GM15510 (cell line): Measurements from ENCODE around the gene GPR17.

Experiments
- POLR2A ChIP-seq: IDR thresholded peaks from 3 replicates; pipeline ENCODE4 v1.6.1; 2011; ENCODE audit warnings: borderline replicate concordance; ENCODE audit not compliant: insufficient read length; ENCODE audit errors: extremely low read depth

GPR17 gene

DNA sequence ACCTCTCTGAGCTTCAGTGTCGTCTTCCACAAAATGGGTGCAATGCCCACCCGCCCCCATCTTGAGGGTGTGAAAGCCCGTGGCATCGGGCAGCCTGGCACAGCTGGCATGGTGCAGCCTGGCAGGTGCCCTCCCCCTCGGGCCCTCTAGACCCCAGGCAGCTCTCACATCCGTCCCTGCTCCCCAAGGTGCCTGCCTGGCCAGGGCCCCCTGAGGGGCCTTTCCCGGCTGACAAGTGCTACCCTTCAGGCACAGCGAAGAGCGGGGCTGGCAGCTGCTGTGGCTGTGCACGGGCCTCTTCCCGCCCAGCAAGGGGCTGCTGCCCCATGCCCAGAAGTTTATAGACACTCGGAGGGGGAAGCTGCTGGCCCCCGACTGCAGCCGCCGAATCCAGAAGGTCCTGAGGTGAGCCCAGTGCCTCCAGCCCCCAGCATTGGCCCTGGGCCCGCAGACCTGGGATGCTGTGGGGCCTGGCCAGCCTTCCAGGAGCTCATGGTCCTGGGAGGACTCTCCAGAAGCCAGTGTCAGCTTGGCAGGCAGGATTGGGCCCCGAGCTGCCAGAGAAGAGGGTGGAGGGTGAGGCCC, 13.9 kb upstream of the GPR17 start:
- no peak for TF ChIP-seq POLR2A

- TF ChIP-seq POLR2A = no peak
Measured at GRCh38 chr2:127632592-127633489, 13.1 kb upstream of the GPR17 start.

DNA sequence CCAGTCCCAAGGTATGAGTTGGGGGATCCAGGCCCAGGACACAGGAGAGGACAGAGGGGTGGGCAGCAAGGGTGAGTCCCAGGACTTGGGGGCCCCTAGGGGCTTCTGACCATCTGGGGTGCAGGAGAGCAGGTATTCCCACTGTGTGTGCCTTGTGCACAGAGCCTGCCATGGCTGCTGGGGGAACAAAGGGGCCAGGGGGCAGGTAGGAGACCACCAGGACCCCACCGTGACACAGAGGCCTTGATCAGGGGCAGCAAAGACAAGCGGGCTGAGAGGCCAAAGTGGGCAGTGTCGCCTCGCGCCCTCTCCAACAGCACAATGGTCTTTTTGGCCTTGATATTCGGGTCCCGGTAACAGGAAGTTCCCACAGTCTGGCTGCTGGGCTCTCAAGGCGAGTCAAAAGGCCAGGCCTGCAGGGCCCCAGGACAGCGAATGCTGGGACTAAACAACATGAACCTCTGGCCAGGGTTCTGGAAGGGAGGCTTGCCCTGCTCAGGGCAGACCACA, 12.3 kb upstream of the GPR17 start:
- TF ChIP-seq POLR2A = no peak

- TF ChIP-seq POLR2A = no peak
Measured at GRCh38 chr2:127634066-127634617, 11.8 kb upstream of the GPR17 start.

DNA sequence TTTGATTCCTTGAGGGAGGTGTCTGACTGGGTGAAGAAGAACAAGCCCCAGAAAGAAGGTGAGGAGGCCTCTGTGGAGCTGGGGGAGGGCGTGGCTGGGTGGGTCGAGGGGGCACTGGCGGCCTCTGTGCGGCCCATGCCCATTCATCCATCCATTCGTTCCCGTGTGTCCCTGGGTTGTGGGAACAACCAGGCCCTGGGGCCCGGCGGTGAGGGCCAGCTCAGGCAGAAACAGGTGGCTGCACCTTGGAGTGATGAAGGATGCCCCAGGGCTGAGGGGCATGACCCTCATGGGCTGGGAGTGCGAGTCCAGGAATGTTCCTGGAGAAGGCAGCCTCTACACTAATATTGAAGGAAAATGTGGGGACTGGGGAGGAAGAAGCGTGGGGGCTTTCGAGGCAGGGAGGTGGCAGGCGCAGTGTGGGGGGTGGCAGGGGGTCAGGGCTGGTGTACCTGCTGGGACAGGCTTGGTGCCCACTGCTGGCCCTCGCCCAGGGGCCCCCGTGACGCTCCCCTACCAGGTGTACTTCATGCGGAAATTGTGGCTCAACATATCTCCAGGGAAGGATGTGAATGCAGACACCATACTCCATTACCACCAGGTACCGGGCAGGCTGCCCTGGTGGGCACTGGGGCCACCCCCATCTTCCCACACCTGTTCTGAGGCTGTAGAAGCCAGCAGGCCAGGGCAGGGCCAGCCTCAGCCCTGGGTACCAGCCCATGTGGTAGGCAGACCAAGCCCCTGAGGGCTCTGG, 11.2 kb upstream of the GPR17 start:
- TF ChIP-seq POLR2A = no peak

DNA sequence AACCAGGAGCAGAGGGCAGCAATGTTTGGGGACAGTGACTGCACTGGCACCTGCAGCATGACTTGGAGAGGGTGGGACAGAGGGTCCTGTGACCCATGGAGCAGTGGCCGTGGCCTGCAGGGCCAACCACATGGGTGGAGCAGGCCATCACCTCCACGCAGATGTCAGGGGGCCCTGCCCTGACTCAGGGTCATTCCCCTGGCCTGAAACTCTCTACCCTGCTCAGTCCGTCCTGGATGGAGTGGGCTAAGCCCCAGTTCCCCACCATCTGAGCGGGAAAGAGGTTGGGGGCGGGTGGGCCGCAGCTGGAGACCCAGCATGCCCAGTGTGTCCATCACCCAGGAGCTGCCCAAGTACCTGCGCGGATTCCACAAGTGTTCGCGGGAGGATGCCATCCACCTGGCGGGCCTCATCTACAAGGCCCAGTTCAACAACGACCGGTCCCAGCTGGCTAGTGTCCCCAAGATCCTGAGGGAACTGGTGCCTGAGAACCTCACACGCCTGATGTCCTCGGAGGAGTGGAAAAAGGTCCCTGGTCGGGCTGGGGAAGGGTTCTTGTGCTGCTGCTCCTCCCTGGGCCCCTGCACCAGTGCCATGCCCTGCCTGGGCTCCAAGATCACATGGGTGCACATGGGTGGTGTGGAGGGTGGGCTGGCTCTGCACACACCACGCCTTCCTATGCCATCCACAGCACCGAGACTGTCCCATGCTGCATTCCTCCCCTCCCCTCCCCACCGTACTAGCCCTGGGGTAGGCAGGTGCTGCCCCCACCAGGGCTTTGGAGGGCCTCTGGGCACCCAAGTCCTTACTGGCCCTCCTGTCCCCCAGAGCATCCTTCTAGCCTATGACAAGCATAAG, 10.3 kb upstream of the GPR17 start:
- no peak for TF ChIP-seq POLR2A

- no peak for TF ChIP-seq POLR2A
Measured at GRCh38 chr2:127636248-127637235, 9.4 kb upstream of the GPR17 start.

DNA sequence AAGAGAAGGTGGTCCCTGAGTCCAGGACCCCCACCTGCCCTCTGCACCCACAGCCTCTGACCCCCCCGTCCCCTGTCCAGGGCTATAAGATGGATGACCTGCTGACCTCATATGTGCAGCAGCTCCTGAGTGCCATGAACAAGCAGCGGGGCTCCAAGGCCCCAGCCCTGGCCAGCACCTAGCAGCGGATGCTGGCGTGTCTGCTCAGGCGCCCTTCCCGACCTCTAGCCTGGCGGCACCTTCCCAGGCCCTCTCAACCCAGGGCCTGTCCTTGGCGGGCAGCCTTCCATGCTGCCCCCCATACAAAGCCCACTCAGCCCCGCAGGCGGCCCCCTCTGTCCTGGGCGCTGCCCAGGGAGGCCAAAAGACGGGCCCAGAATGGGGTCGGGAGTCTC, 8.7 kb upstream of the GPR17 start:
- no peak for TF ChIP-seq POLR2A

GRCh38 chr2:127637725-127638252, 8.2 kb upstream of the GPR17 start:
- TF ChIP-seq POLR2A = no peak

DNA sequence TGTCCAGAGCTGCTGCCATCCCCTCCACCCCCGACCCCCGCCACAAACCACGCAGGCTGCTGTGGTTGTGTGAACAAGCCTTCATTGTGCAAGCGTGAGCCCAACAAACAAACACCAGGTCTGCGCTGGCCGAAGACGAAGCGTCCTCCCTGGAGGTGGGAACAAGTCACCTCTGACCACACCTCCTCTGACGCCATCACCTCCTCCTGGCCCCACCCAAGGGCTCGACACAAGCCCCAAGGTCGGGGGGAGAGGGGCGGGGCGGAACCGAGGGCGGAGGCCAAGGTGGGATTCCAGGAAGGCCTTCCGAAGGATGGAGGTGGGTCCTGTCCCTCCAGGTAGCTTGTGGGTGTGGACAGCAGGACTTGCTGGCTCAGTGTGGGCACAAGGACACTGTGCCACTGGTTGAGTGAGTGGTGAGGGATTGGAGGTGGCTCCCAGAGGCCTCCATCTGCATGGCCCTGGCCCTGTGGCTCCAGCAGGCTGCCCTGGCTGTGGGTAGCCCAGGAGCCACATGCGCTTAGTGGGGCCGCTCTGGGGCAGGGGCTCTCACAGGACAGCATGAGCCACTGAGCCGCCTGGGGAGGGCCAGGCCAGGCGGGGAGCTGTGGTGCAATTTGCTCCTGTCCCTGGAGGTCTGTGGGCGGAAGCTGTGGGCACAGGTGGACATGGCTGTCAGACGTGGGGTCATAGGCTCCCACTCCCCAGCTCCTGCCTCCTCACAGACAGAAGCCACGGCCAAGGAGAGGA, 7.4 kb upstream of the GPR17 start:
- TF ChIP-seq POLR2A = no peak

DNA sequence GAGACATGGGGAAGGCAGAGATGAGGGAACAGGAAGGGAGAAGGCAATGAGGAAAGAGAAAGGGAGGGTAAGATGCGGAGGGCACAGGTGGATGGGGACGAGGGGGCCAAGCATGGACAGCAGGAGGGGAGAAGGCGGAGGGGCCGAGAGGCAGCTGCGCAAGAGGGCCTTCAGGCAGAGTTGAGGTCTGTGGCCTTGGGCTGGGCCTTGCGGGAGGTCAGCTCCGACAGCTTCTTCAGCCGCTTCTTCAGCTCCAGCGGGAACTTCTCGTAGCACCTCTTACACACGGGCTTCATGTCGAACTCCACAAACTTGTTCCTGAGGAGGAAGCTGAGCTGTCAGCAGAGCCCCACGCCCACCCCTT, 6.9 kb upstream of the GPR17 start:
- no peak for TF ChIP-seq POLR2A
